PC-3 (cell line): Measurements from ENCODE around the gene SEMA4B. TPM values are rescaled to one million over a fixed set of nuclear protein-coding genes. Genes with fewer than 3 reads are reported as not detected.

ENCODE experiments used
- ATAC-seq: fragments of 200-7000 bp; cut with Tn5 transposase; 2 replicates; pipeline ENCODE4 v1.9.1; 2020; ENCODE audit warnings: mild to moderate bottlenecking, moderate library complexity
- BruUV-seq: library from RNA; stranded (reverse); fragments of 400-500 nt; replicated peaks from 2 replicates; lab custom pipeline; 2021; lab: Mats Ljungman, UMichigan
- CTCF ChIA-PET: fragments of 300-600 bp; sonication (Branson Sonifier 250); formaldehyde crosslinking; loops from one replicate; lab custom pipeline; 2022; ENCODE audit warnings: antibody characterized with exemption; lab: Charles Lee
- POLR2A ChIA-PET: fragments of 300-600 bp; sonication (Branson Sonifier 250); formaldehyde crosslinking; loops from one replicate; lab custom pipeline; 2022; ENCODE audit warnings: antibody characterized with exemption; ENCODE audit not compliant: unreplicated experiment; lab: Charles Lee
- DNase-seq: peaks from one replicate; pipeline ENCODE4 v3.0.0-alpha.2; 2015
- H2AFZ ChIP-seq: fragments of 300-600 bp; sonication (generic); 2 replicates; pipeline ENCODE4 v1.6.0; 2016; ENCODE audit warnings: antibody characterized with exemption, low read length
- H3F3A ChIP-seq: fragments of 300-600 bp; sonication (generic); one replicate; pipeline ENCODE4 v1.6.0; 2017; ENCODE audit warnings: antibody characterized with exemption, low read length, control low read depth, mild to moderate bottlenecking; ENCODE audit not compliant: unreplicated experiment
- H3K27ac ChIP-seq: fragments of 300-600 bp; sonication (generic); 2 replicates; pipeline ENCODE4 v1.5.1; 2016; ENCODE audit warnings: mild to moderate bottlenecking, low read length
- H3K27me3 ChIP-seq: fragments of 300-600 bp; sonication (generic); 2 replicates; pipeline ENCODE4 v1.6.1; 2016; ENCODE audit warnings: low read length, mixed read lengths
- H3K36me3 ChIP-seq: fragments of 300-600 bp; sonication (generic); 2 replicates; pipeline ENCODE4 v1.6.1; 2016; ENCODE audit warnings: low read depth, mixed run types, low read length, mixed read lengths
- H3K4me1 ChIP-seq: fragments of 300-600 bp; sonication (generic); 2 replicates; pipeline ENCODE4 v1.5.1; 2016; ENCODE audit warnings: low read length; ENCODE audit not compliant: insufficient read depth
- H3K4me2 ChIP-seq: fragments of 300-600 bp; sonication (generic); 2 replicates; pipeline ENCODE4 v1.6.0; 2016; ENCODE audit warnings: low read length
- H3K4me3 ChIP-seq: fragments of 300-600 bp; sonication (generic); 2 replicates; pipeline ENCODE4 v1.5.1; 2016; ENCODE audit warnings: mild to moderate bottlenecking, low read length, mixed read lengths
- H3K79me2 ChIP-seq: fragments of 300-600 bp; sonication (generic); 2 replicates; pipeline ENCODE4 v1.6.1; 2017; ENCODE audit warnings: low read length, mixed read lengths
- H3K9ac ChIP-seq: fragments of 300-600 bp; sonication (generic); 2 replicates; pipeline ENCODE4 v1.6.0; 2016; ENCODE audit warnings: mild to moderate bottlenecking, low read length
- H3K9me2 ChIP-seq: fragments of 300-600 bp; sonication (generic); replicated peaks from 2 replicates; pipeline ENCODE4 v1.6.1; 2016; ENCODE audit warnings: mixed run types, low read length, mixed read lengths
- H3K9me3 ChIP-seq: fragments of 300-600 bp; sonication (generic); 2 replicates; pipeline ENCODE4 v1.6.1; 2016; ENCODE audit warnings: low read length, mixed read lengths
- H4K20me1 ChIP-seq: fragments of 300-600 bp; sonication (generic); 2 replicates; pipeline ENCODE4 v1.6.1; 2016; ENCODE audit warnings: low read length, mixed read lengths
- CTCF ChIP-seq: fragments of 300-600 bp; sonication (generic); conservative IDR thresholded peaks from 2 replicates; pipeline ENCODE4 v1.5.1; 2017; ENCODE audit warnings: antibody characterized with exemption, low read depth, mild to moderate bottlenecking, low read length
- EZH2 ChIP-seq: fragments of 300-600 bp; sonication (generic); IDR thresholded peaks from one replicate; pipeline ENCODE4 v1.6.1; 2017; ENCODE audit warnings: antibody characterized with exemption, mild to moderate bottlenecking, low read length; ENCODE audit not compliant: unreplicated experiment
- EZH2phosphoT487 ChIP-seq: fragments of 300-600 bp; sonication (generic); IDR thresholded peaks from 2 replicates; pipeline ENCODE4 v1.6.1; 2018; ENCODE audit warnings: mild to moderate bottlenecking, antibody characterized with exemption, low read length, borderline replicate concordance
- intact Hi-C: fragments of 100-400 bp; cut with micrococcal nuclease; formaldehyde crosslinking; loops from 2 replicates; pipeline ENCODE4 v1.9.0; 2023
- total RNA-seq: library from RNA; depleted of rRNA; stranded (reverse); fragments of >200 nt; gene quantifications from 2 replicates; pipeline ENCODE4 v1.2.3, GENCODE V29; 2014

SEMA4B gene
- total RNA-seq, 1 experiment from 2014 or later = 114 TPM

- H3K79me2 ChIP-seq = peaks cover 89% of the 10 kb centered on the region
- peaks cover 50% of the 10 kb centered on the region for H3K36me3 ChIP-seq
- TF ChIP-seq CTCF = peak; percentile 49; the same call in 1 of the 2 replicates
- no peak for TF ChIP-seq EZH2
- no peak for TF ChIP-seq EZH2phosphoT487
- intact Hi-C loops = no loop called here
- H4K20me1 ChIP-seq = no peaks in the 10 kb centered on the region
- H3K9ac ChIP-seq = no peak overlapping the region
- H3K4me1 ChIP-seq = peaks cover 41% of the 10 kb centered on the region
- no peaks in the 10 kb centered on the region for H3K27me3 ChIP-seq
- H3K9me3 ChIP-seq = no peaks in the 10 kb centered on the region
- DNase-seq = peak; percentile 48
- H3K4me3 ChIP-seq = no peak overlapping the region
- H3K9me2 ChIP-seq = no peaks in the 10 kb centered on the region
- no peak overlapping the region for H2AFZ ChIP-seq
- CTCF ChIA-PET = interaction anchor here (0.6 kb wide), 1 partner anchor 30 kb away, joined by 4 read pairs; no protein-coding TSS in a partner anchor
- POLR2A ChIA-PET = interaction anchor here (0.6 to 0.7 kb wide), 3 partner anchors 31 to 52 kb away, joined by 14 to 29 read pairs (median 26); partner anchors contain the start of gene TTLL13
- H3K27ac ChIP-seq = peak overlapping the region; percentile 2; the same call in 1 of the 2 replicates
- peaks cover 7% of the 10 kb centered on the region for H3F3A ChIP-seq
- BruUV-seq = no TSS peak
- no peak for ATAC-seq
- no peak overlapping the region for H3K4me2 ChIP-seq
Observed at GRCh38 chr15:90214553-90215196, 13.5 kb downstream of the SEMA4B start.

GRCh38 chr15:90217671-90218394, 16.7 kb downstream of the SEMA4B start:
- H3K4me3 ChIP-seq = no peak overlapping the region
- peaks cover 3% of the 10 kb centered on the region for H3F3A ChIP-seq
- H3K36me3 ChIP-seq = peaks cover 58% of the 10 kb centered on the region
- no peak overlapping the region for H2AFZ ChIP-seq
- no peaks in the 10 kb centered on the region for H3K9me2 ChIP-seq
- peaks cover 63% of the 10 kb centered on the region for H3K79me2 ChIP-seq
- CTCF ChIA-PET = no interaction called here
- H3K27ac ChIP-seq = no peak overlapping the region
- H3K4me2 ChIP-seq = no peak overlapping the region
- DNase-seq = no peak
- POLR2A ChIA-PET = no interaction called here
- no peaks in the 10 kb centered on the region for H4K20me1 ChIP-seq
- H3K27me3 ChIP-seq = no peaks in the 10 kb centered on the region
- H3K9me3 ChIP-seq = no peaks in the 10 kb centered on the region
- H3K9ac ChIP-seq = no peak overlapping the region
- intact Hi-C loops = no loop called here
- peaks cover 16% of the 10 kb centered on the region for H3K4me1 ChIP-seq
- no TSS peak for BruUV-seq
- no peak for ATAC-seq
- TF ChIP-seq EZH2phosphoT487 (no peak), EZH2 (no peak), CTCF (no peak)
